ENCODE data around the gene PRKN. TPM values are rescaled to one million over a fixed set of nuclear protein-coding genes. Genes with fewer than 3 reads are reported as not detected.

Gene PRKN
- total RNA-seq, 3 donors from 2014 or later = 5.2 to 10.2 (median 8.1) TPM

- Histone ChIP-seq H3K4me1 (ENCODE audit: low read depth) (no peaks in the 10 kb centered on the region), H3K4me3 (no peak overlapping the region), H3K36me3 (ENCODE audit: low read depth) (no peaks in the 10 kb centered on the region), H3K9me3 (no peaks in the 10 kb centered on the region)
- no peak for DNase-seq
- no peak for ATAC-seq
- TF ChIP-seq CTCF (IDR thresholded peaks at IDR 0.05) = no peak
- intact Hi-C loops (cut with DNase I, micrococcal nuclease) = no loop called here
Measured at GRCh38 chr6:162489101-162489976, 238.2 kb downstream of the PRKN start.

DNA sequence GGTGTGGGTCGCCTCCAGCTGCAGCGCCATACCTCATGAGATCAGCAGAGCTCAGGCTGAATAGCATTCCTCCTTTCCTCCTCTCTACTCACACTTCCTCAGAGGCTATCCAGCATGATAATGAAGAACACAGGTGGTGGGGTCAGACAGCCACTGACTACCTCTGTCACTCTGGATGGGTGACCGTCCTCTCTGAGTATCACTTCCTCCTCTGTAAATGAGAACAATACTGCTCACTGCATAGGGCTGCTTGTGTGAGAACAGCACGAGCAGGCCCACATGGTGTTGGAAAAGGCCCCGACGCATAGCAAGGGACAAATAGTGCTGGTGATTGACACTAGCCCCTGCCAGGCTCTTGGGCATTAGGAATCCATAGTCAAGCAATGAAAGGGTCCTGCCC is 239.1 kb downstream of the PRKN start:
- H3K36me3 ChIP-seq (ENCODE audit: low read depth) = no peaks in the 10 kb centered on the region
- DNase-seq = no peak
- intact Hi-C loops (cut with DNase I, micrococcal nuclease) = no loop called here
- TF ChIP-seq CTCF (IDR thresholded peaks at IDR 0.05) = no peak
- no peak overlapping the region for H3K4me3 ChIP-seq
- no peaks in the 10 kb centered on the region for H3K9me3 ChIP-seq
- no peak for ATAC-seq
- H3K4me1 ChIP-seq (ENCODE audit: low read depth) = no peaks in the 10 kb centered on the region

DNA sequence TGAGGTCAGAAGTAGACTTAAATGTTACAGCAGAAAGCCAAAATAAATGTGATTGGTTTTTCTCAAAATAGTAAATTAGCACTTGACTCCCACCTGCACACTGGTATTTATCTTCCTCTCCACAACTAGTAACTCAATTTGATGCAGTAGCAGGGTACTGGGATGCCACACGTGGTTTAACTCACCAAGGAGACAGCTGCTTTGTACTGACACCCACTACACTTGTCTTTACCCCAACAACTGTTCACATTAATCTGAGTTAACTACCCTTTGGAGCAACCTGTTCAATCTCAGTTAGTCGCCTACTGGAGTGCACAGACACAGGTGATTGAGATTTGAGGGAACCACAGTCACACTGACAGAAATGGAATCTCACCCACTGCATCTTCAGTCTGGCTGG is 242.1 kb downstream of the PRKN start:
- Histone ChIP-seq H3K4me3 (no peak overlapping the region), H3K4me1 (ENCODE audit: low read depth) (no peaks in the 10 kb centered on the region), H3K9me3 (no peaks in the 10 kb centered on the region), H3K36me3 (ENCODE audit: low read depth) (no peaks in the 10 kb centered on the region)
- no peak for TF ChIP-seq CTCF (IDR thresholded peaks at IDR 0.05)
- ATAC-seq (no peak), DNase-seq (no peak)
- intact Hi-C loops (cut with DNase I, micrococcal nuclease) = no loop called here

DNA sequence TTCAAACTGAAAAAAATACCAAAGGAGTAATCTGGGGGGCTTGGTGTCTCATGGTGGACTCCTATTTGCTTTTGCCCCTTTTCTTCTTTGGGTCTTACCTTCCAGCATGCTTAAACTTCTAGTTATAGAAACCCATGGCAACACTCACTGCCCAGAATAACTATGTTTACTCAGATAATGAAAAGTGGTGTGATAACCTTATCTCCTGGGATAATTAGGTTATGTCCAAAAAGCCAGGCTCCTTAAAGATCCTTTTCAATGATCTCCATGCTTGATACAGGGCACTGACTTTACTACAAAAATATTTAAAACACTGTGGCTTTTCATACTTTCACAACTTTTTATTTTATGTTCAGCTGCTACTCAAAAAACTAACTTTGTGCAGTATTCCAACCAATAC is 245.6 kb downstream of the PRKN start:
- intact Hi-C loops (cut with DNase I, micrococcal nuclease) = no loop called here
- TF ChIP-seq CTCF (IDR thresholded peaks at IDR 0.05) = no peak
- no peak for DNase-seq

DNA sequence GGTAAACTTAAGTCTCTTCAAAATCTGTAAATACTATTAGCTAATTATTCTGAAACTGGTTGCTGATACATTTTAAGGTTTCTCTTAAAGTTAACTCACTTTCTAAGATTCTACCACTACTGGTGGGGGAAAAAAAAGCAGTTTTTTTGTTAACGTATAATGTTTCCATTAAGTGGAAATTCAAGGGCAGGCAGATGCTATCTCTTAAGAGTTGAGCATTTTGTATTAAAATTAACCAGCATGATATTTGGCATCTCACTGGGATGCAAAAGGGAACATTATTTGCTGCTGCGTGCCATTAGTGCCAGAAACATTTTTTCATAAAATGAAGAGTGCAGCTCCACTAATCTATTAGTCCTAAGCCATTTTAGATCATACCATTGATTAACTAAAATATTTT is 246.2 kb downstream of the PRKN start:
- no peak for DNase-seq
- H3K9me3 ChIP-seq = no peaks in the 10 kb centered on the region
- intact Hi-C loops (cut with DNase I, micrococcal nuclease) = no loop called here

More for the DNA sequence above, 245.6 kb downstream of the PRKN start:
- Histone ChIP-seq H3K4me1 (ENCODE audit: low read depth) (no peaks in the 10 kb centered on the region), H3K36me3 (ENCODE audit: low read depth) (no peaks in the 10 kb centered on the region), H3K4me3 (no peak overlapping the region), H3K9me3 (no peaks in the 10 kb centered on the region)
- ATAC-seq = no peak

More for the DNA sequence above, 246.2 kb downstream of the PRKN start:
- Histone ChIP-seq H3K36me3 (ENCODE audit: low read depth) (no peaks in the 10 kb centered on the region), H3K4me3 (no peak overlapping the region), H3K4me1 (ENCODE audit: low read depth) (no peaks in the 10 kb centered on the region)
- TF ChIP-seq CTCF (IDR thresholded peaks at IDR 0.05) = no peak
- no peak for ATAC-seq
